ENCODE results near the gene ITGB3. TPM values are rescaled to one million over a fixed set of nuclear protein-coding genes. Genes with fewer than 3 reads are reported as not detected.

ITGB3 gene
- total RNA-seq, 1 donor = 22.0 TPM

DNA sequence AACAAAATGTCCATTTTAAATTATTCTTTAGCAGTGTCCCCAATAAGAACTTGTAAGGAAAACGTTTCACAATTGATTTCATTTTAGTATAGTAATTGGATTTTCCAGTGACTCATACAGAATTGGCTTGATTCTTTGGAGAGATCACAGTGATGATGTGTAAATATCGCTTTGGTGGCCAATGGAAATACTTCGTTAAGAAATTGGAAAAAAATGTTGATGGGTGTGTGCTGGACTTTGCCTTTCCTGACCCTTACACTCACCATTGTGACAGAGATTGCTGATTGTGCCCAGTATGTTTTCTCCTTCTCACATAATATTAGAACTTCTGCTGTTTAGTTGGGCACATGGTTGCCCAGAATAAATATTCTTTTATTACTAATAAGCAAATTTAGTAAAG, 62.7 kb downstream of the ITGB3 start:
- TF ChIP-seq, protein P1, sequence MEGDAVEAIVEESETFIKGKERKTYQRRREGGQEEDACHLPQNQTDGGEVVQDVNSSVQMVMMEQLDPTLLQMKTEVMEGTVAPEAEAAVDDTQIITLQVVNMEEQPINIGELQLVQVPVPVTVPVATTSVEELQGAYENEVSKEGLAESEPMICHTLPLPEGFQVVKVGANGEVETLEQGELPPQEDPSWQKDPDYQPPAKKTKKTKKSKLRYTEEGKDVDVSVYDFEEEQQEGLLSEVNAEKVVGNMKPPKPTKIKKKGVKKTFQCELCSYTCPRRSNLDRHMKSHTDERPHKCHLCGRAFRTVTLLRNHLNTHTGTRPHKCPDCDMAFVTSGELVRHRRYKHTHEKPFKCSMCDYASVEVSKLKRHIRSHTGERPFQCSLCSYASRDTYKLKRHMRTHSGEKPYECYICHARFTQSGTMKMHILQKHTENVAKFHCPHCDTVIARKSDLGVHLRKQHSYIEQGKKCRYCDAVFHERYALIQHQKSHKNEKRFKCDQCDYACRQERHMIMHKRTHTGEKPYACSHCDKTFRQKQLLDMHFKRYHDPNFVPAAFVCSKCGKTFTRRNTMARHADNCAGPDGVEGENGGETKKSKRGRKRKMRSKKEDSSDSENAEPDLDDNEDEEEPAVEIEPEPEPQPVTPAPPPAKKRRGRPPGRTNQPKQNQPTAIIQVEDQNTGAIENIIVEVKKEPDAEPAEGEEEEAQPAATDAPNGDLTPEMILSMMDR (IDR thresholded peaks at IDR 0.05; ENCODE audit: insufficient read depth, low read length) = no peak
- H3K4me3 ChIP-seq (ENCODE audit: low read depth, low read length) = no peak overlapping the region
- peak; percentile 76 for DNase-seq (ENCODE audit: low read depth)

DNA sequence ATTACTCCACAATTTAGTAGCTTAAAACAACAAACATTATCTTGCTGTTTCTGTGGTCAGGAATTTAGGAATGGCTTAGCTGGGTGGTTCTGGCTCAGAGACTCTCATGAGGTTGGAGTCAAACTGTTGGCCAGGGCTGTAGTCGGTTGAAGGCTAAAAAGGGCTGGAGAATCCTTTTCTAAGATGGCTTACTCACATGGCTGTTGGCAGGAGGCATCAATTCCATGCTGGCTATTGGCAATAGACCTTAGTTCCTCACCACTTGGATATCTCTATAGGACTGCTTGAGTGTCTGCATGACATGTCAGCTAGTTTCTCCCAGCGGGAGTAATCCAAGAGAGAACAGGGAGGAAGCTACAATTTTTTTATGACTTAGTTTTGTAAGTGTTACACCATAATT, 63.5 kb downstream of the ITGB3 start:
- H3K4me3 ChIP-seq (ENCODE audit: low read depth, low read length) = no peak overlapping the region
- peak; percentile 96 for DNase-seq (ENCODE audit: low read depth)

DNA sequence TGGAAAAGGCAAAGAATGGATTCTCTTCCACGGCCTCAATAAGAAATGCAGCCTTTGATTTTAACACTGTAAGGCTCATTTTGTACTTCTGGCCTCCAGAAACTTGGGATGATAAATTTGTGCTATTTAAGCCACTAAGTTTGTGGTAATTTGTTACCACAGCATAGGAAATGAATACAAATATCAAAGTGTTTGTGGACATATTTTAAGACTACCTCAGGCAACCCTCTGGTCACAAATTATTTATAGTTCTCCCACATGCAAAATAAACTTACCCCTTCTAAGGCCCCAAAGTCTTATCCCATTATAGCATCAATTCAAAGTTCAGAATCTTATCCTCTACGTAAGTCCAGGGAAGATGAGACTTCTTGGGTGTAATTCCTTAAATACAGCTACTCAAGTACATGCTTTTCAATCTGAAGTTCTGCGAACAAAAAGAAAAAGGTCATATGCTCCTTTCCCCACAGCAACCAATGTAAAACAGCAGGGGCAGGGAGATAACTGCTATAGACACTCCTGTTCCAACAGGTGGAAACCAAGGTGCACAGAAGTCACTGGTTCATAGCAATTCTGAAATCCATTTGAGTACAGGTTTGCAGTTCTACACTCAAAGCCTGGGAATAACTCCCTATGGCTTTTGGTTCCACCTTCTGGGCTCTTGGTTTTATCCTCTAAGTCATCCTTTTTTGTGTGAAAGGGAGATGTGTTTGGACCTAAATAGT, 64.7 kb downstream of the ITGB3 start:
- TF ChIP-seq, protein P1 (IDR thresholded peaks at IDR 0.05; ENCODE audit: insufficient read depth, low read length) = no peak
- DNase-seq (ENCODE audit: low read depth) = no peak
- H3K4me3 ChIP-seq (ENCODE audit: low read depth, low read length) = no peak overlapping the region

More for the DNA sequence above, 63.5 kb downstream of the ITGB3 start:
- TF ChIP-seq, protein P1 (IDR thresholded peaks at IDR 0.05; ENCODE audit: insufficient read depth, low read length) = no peak

DNA sequence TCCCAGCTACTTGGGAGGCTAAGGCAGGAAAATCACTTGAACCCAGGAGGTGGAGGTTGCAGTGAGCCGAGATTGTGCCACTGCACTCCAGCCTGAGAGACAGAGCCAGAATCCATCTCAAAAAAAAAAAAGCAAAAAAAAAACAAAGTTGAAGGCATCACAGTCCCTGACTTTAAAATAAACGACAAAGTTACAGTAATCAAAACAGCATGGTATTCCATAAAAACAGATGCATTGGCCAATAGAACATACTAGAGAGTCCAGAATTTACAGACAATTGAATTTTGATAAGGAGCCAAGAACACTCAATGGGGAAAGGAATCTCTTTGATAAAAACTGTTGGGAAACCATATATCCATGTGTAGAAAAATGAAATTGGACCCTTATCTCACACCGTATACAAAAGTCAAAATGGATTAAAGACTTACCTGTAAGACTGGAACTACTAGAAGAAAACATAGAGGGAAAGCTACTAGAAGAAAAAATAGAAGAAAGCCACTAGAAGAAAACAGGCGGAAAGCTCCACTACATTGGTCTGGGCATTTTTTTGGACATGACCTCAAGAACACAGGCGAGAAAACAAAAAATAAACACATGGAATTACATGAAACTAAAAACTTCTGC, 67.4 kb downstream of the ITGB3 start:
- H3K4me3 ChIP-seq (ENCODE audit: low read depth, low read length) = no peak overlapping the region
- TF ChIP-seq, protein P1 (IDR thresholded peaks at IDR 0.05; ENCODE audit: insufficient read depth, low read length) = no peak
- DNase-seq (ENCODE audit: low read depth) = no peak

DNA sequence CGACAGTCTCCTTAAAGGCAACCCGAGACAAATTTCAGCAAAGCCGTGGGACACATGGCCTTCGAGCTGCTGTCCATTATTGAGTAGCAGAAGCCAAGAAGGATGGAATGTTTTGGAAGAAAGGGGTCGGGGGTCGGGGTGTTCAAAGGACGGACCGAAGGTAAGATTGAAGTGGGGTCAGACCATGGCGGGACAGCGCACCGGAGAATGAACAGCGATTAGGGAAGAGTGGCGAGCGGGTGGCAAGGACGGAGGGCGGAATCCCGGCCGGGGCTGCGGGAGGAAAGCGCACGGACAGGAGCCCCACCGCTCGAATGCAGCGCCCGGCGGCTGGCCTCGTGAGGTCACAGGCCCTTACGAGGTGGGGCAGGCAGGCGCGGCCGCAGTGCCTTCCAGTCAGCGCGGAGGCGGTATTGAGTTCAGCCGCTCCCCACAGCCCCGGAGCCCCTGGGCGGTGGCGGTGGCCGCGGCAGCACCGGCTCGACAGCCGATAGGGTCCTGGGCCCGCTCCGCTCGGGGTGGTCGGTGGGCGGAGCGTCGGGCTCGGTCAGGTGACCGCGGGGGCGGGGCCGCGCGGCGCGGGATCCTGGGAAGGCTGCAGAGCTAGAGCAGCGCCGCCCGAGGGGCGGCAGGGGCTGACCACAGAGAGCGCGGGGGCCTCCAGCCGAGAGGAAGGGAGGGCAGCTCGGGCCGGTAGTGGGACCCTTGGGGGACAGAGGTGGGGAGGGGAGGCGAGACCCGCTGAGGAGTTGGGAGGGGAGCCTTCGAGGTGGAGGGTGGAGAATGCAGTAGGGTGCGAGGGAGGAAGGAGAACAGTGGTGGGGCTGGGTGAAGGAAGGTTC, 70.0 kb downstream of the ITGB3 start, which contains the start of gene EFCAB13:
Gene EFCAB13 (plus strand): TSS at position 574 of the 842 bp plus-strand sequence. CDS start 4,399 bp downstream, outside the sequence.
- DNase-seq (ENCODE audit: low read depth) = peak; percentile 62
- TF ChIP-seq, protein P1 (IDR thresholded peaks at IDR 0.05; ENCODE audit: insufficient read depth, low read length) = peak; percentile 3
- H3K4me3 ChIP-seq (ENCODE audit: low read depth, low read length) = peak within 1 kb of the TSS; percentile 80

DNA sequence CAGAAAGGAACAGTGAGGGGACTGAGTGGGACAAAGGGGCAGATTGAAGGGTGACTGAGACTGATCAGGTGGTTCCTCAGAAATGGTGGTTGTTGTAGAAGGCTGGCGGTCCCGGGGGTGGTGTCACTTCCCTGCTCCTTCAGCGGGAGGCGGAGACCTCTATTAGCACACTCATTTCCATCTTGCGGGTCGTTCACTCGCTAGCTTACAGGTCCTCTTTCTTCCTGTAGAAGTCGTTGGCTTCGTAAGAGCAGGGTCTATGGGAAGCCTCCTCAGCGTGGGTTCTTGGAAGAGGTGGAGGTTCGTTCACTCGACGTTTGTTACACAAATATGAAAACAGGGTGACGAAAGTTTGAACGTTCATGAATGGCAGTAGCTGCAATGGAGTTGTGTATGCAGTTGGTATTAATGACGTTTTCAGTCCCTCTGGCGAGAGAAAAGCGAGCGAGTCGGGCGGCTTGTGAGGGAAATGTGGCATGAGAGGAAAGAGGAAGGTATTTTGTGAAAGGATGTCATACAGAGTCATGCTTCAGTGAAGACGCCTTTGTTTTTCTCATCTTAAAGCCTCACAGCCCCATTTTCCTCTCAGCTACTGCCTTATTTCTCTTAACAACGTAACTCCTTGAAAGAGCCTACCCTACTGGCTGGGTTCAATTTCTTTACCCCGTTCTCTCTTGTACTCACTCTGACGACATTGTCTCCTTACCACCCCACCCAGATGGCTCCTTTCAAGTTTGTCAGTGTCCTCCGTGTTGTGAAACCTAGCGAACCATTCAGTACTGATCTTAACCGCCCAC, 70.8 kb downstream of the ITGB3 start:
- TF ChIP-seq, protein P1 (IDR thresholded peaks at IDR 0.05; ENCODE audit: insufficient read depth, low read length) = no peak
- peak overlapping the region; percentile 80 for H3K4me3 ChIP-seq (ENCODE audit: low read depth, low read length)
- DNase-seq (ENCODE audit: low read depth) = peak; percentile 50
